Liver (tissue), 9 donors: Measurements from ENCODE around the gene PEX11A. TPM values are rescaled to one million over a fixed set of nuclear protein-coding genes. Genes with fewer than 3 reads are reported as not detected.
A peak's percentile ranks its signal among the peaks of the same experiment; 100 is the strongest.

Experiments
- DNase-seq: peaks from one replicate; pipeline ENCODE4 v3.0.0-alpha.2; 2017; ENCODE audit warnings: low spot score
- H3K27ac ChIP-seq, 2 donors: one replicate each; pipeline ENCODE4 v1.7.0; 2013; ENCODE audit warnings: inconsistent platforms in 2 of 2, low read length in 2 of 2, control low read depth in 1 of 2, low read depth in 1 of 2, mild to moderate bottlenecking in 1 of 2
- H3K27me3 ChIP-seq, 4 donors: one replicate each; pipeline versions ENCODE4 v1.6.1 to v1.7.0; 2013; ENCODE audit warnings: low read length in 3 of 4, inconsistent platforms in 1 of 4, mild to moderate bottlenecking in 1 of 4, moderate library complexity in 1 of 4; ENCODE audit not compliant: control insufficient read depth in 4 of 4, insufficient read depth in 4 of 4
- H3K36me3 ChIP-seq, 4 donors: one replicate each; pipeline versions ENCODE4 v1.6.1 to v1.7.0; 2013; ENCODE audit warnings: low read length in 3 of 4, mild to moderate bottlenecking in 3 of 4, low read depth in 1 of 4, moderate library complexity in 1 of 4; ENCODE audit not compliant: control insufficient read depth in 4 of 4, insufficient read depth in 3 of 4
- H3K4me1 ChIP-seq, 4 donors: one replicate each; pipeline versions ENCODE4 v1.6.1 to v1.7.0; 2013; ENCODE audit warnings: low read length in 3 of 4, mild to moderate bottlenecking in 3 of 4, moderate library complexity in 1 of 4; ENCODE audit not compliant: control insufficient read depth in 4 of 4, insufficient read depth in 4 of 4
- H3K4me3 ChIP-seq, 3 donors: one replicate each; pipeline versions ENCODE4 v1.6.1 to v1.7.0; 2013; ENCODE audit warnings: low read length in 3 of 3, control low read depth in 1 of 3, low read depth in 1 of 3, mild to moderate bottlenecking in 1 of 3
- H3K9ac ChIP-seq, 2 donors: one replicate each; pipeline ENCODE4 v1.7.0; 2013; ENCODE audit warnings: low read length in 2 of 2, mild to moderate bottlenecking in 2 of 2, moderate library complexity in 2 of 2, control low read depth in 1 of 2, low read depth in 1 of 2
- H3K9me3 ChIP-seq, 4 donors: one replicate each; pipeline versions ENCODE4 v1.6.1 to v1.7.0; 2013; ENCODE audit warnings: low read length in 3 of 4; ENCODE audit not compliant: control insufficient read depth in 4 of 4
- ATF3 ChIP-seq: IDR thresholded peaks from 2 replicates; pipeline ENCODE4 v1.6.1; 2016; ENCODE audit warnings: antibody characterized with exemption
- CTCF ChIP-seq: fragments of 150-350 bp; IDR thresholded peaks from 2 replicates; pipeline ENCODE4 v1.5.1; 2017; ENCODE audit warnings: improper control_type of control experiment, low read depth, low read length; ENCODE audit not compliant: missing input control
- EGR1 ChIP-seq, 2 donors: IDR thresholded peaks; 2 replicates each; pipeline ENCODE4 v1.6.1; 2016 to 2018; ENCODE audit warnings: antibody characterized with exemption in 2 of 2, low read depth in 2 of 2
- GABPA ChIP-seq, 2 donors: IDR thresholded peaks in 1 of 2; conservative IDR thresholded peaks in 1 of 2; 2 replicates each; pipeline ENCODE4 v1.6.1; 2016; ENCODE audit warnings: antibody characterized with exemption in 2 of 2, mild to moderate bottlenecking in 1 of 2, moderate library complexity in 1 of 2
- JUND ChIP-seq, 2 donors: IDR thresholded peaks; 2 replicates each; pipeline ENCODE4 v1.6.1; 2016; ENCODE audit warnings: antibody characterized with exemption in 2 of 2
- MAX ChIP-seq: IDR thresholded peaks from 2 replicates; pipeline ENCODE4 v1.6.1; 2016; ENCODE audit warnings: antibody characterized with exemption
- RAD21 ChIP-seq, 2 donors: IDR thresholded peaks; 2 replicates each; pipeline ENCODE4 v1.6.1; 2016; ENCODE audit warnings: antibody characterized with exemption in 2 of 2, mild to moderate bottlenecking in 2 of 2
- REST ChIP-seq: IDR thresholded peaks from 2 replicates; pipeline ENCODE4 v1.6.1; 2016; ENCODE audit warnings: antibody characterized with exemption, mild to moderate bottlenecking
- SP1 ChIP-seq: IDR thresholded peaks from 2 replicates; pipeline ENCODE4 v1.6.1; 2018; ENCODE audit warnings: antibody characterized with exemption, mild to moderate bottlenecking
- TAF1 ChIP-seq: conservative IDR thresholded peaks from 2 replicates; pipeline ENCODE4 v1.6.1; 2016; ENCODE audit warnings: antibody characterized with exemption, mild to moderate bottlenecking
- YY1 ChIP-seq: IDR thresholded peaks from 2 replicates; pipeline ENCODE4 v1.6.1; 2016; ENCODE audit warnings: antibody characterized with exemption, mild to moderate bottlenecking
- WGBS: extraction: QIAGEN DNeasy Blood & Tissue Kit; methylation state at CpG from one replicate; pipeline ENCODE4 v1.1.7; 2013; 5-methylcytosine and 5-hydroxymethylcytosine counted together
- polyA plus RNA-seq, 2 donors: library from polyadenylated mRNA; stranded (reverse) in 1 of 2; unstranded in 1 of 2; fragments of 200-250 nt in 1 of 2; fragments of >200 nt in 1 of 2; fragmentation: Nextera tagmentation in 1 of 2; extraction: Ambion mirVana in 1 of 2; gene quantifications; one replicate each; pipeline versions ENCODE4 v1.2.1 to v1.2.3, GENCODE V29; 2013 to 2015
- total RNA-seq, 2 donors: library from RNA; depleted of rRNA; stranded (reverse); fragments of >200 nt; gene quantifications; one replicate each; pipeline ENCODE4 v1.2.3, GENCODE V29; 2014
- donor health status: healthy.
- donor health status: healthy.
- donor health status: healthy.
- donor health status: healthy.
- donor health status: healthy.

The PEX11A gene
- total and polyA plus RNA-seq, 4 donors: 6.6 to 47.9 (median 24.3) TPM

- H3K27ac ChIP-seq: no peak overlapping the region
- DNase-seq: no peak
These were observed 37.7 kb upstream of the PEX11A start for GRCh38 chr15:89728254-89728653.

GRCh38 chr15:89725064-89725463 is 34.5 kb upstream of the PEX11A start:
- WGBS: 92% methylated on average over 1 of the region's 1 CpG
- Histone ChIP-seq H3K4me1 (no peaks in the 10 kb centered on the region), H3K9me3 (peaks cover 0 to 1% (median 0%) of the 10 kb centered on the region in 4 donors), H3K9ac (no peak overlapping the region), H3K27me3 (no peaks in the 10 kb centered on the region), H3K36me3 (no peaks in the 10 kb centered on the region), H3K27ac (no peak overlapping the region), H3K4me3 (no peak overlapping the region)
- DNase-seq: no peak
- TF ChIP-seq MAX: no peak

More at GRCh38 chr15:89728254-89728653, 37.7 kb upstream of the PEX11A start:
- Histone ChIP-seq H3K4me1 (no peaks in the 10 kb centered on the region), H3K9me3 (peaks cover 0 to 1% (median 0%) of the 10 kb centered on the region in 4 donors), H3K9ac (no peak overlapping the region), H3K27me3 (no peaks in the 10 kb centered on the region), H3K4me3 (no peak overlapping the region), H3K36me3 (no peaks in the 10 kb centered on the region)
- WGBS: 62% methylated on average over 2 of the region's 2 CpGs
- peak in 1 of 2 donors; percentile 13 for TF ChIP-seq RAD21 (IDR thresholded peaks at IDR 0.05)
- TF ChIP-seq YY1: no peak
- peak; percentile 72 for TF ChIP-seq SP1

GRCh38 chr15:89724621-89725020 is 34.1 kb upstream of the PEX11A start:
- peaks cover 0 to 1% (median 0%) of the 10 kb centered on the region in 4 donors for H3K9me3 ChIP-seq
- TF ChIP-seq SP1 (no peak), REST (no peak), TAF1 (no peak), JUND (IDR thresholded peaks at IDR 0.05) (no peak), MAX (no peak), EGR1 (IDR thresholded peaks at IDR 0.05; ENCODE audit: low read depth in 2 of 2) (no peak), ATF3 (no peak), GABPA (IDR thresholded peaks at IDR 0.05 in 1 of 2, conservative IDR thresholded peaks at IDR 0.05 in 1 of 2) (no peak), CTCF (no peak)
- H3K9ac ChIP-seq: no peak overlapping the region
- no peak for DNase-seq
- WGBS: 94% methylated on average over 1 of the region's 1 CpG
- H3K36me3 ChIP-seq: no peaks in the 10 kb centered on the region
- no peak overlapping the region for H3K27ac ChIP-seq
- no peak overlapping the region for H3K4me3 ChIP-seq
- H3K4me1 ChIP-seq: no peaks in the 10 kb centered on the region
- H3K27me3 ChIP-seq: no peaks in the 10 kb centered on the region
